D721Med (cell line): Measurements from ENCODE around the gene KRTAP20-1.

ENCODE experiments used
- DNase-seq: peaks from one replicate; pipeline ENCODE4 v3.0.0; 2011; ENCODE audit warnings: low spot score; ENCODE audit not compliant: insufficient read length
- FAIRE-seq: peaks from 2 replicates; lab custom pipeline; 2011; peaks lifted over from hg19 to GRCh38; lab: Jason Lieb, UNC
- TF ChIP-seq, protein P1 (sequence below): IDR thresholded peaks from 2 replicates; pipeline ENCODE4 v1.5.1; 2012; ENCODE audit warnings: mild to moderate bottlenecking, control low read depth; ENCODE audit not compliant: insufficient read depth; ENCODE audit errors: missing control alignments

The KRTAP20-1 gene

GRCh38 chr21:30592140-30592539, 24.1 kb upstream of the KRTAP20-1 start, which contains the start of gene KRTAP6-3:
Gene KRTAP6-3, plus strand, starts transcription at chr21:30592440. Its CDS starts 6 bp downstream, at chr21:30592446.
- TF ChIP-seq, protein P1, sequence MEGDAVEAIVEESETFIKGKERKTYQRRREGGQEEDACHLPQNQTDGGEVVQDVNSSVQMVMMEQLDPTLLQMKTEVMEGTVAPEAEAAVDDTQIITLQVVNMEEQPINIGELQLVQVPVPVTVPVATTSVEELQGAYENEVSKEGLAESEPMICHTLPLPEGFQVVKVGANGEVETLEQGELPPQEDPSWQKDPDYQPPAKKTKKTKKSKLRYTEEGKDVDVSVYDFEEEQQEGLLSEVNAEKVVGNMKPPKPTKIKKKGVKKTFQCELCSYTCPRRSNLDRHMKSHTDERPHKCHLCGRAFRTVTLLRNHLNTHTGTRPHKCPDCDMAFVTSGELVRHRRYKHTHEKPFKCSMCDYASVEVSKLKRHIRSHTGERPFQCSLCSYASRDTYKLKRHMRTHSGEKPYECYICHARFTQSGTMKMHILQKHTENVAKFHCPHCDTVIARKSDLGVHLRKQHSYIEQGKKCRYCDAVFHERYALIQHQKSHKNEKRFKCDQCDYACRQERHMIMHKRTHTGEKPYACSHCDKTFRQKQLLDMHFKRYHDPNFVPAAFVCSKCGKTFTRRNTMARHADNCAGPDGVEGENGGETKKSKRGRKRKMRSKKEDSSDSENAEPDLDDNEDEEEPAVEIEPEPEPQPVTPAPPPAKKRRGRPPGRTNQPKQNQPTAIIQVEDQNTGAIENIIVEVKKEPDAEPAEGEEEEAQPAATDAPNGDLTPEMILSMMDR, result no peak
- no peak for DNase-seq
- no peak for FAIRE-seq

DNA sequence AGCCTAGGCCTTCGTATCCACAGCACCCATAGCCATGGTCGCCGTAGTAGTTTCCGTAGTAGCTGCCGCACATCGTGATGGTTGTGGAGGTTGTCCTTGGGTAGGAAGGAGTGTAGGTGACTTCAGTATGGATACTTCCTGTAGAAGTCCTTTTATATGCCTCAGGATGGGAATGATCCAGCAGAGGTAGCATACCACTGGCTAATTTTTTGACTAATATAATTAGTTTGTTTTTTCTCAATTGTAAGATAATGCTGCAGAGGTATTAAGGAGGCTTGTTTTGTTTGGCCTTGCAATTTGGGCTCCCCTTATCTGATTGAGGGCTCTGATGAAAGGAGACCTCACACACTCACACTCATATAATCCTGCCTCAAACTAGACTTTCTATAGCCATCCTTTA, 17.4 kb upstream of the KRTAP20-1 start, which contains the start of gene KRTAP6-2:
Gene KRTAP6-2 (minus strand): TSS at position 101 of the 400 bp plus-strand sequence. CDS start 28 bp downstream, at position 73.
- no peak for FAIRE-seq

GRCh38 chr21:30600787-30601186, 15.4 kb upstream of the KRTAP20-1 start, which contains the start of gene KRTAP22-1:
Gene KRTAP22-1, plus strand, starts transcription at chr21:30601087.
- DNase-seq (no peak), FAIRE-seq (no peak)
- TF ChIP-seq, protein P1, result no peak

More for the DNA sequence above, 17.4 kb upstream of the KRTAP20-1 start, which contains the start of gene KRTAP6-2:
- TF ChIP-seq, protein P1, result no peak
- no peak for DNase-seq

DNA sequence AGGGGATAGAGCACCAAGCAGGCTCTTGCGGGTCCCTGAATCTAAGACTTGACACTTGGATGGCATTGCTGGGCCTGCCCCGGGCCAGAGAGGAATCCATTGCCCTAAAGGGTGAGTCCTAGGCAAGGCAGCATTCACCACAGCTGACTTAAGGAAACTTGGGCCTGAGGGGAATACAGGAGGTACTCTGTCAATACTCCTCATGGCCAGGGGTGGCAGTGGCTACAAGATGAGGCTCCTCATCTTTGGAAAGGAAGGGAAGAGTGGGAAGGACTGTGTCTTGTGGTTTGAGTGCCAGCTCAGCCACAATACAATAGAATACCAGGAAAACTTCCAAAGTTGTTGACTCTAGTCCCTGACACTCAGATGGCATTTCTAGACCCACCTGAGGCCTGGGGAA, 10.3 kb upstream of the KRTAP20-1 start:
- TF ChIP-seq, protein P1, result no peak
- no peak for FAIRE-seq

DNA sequence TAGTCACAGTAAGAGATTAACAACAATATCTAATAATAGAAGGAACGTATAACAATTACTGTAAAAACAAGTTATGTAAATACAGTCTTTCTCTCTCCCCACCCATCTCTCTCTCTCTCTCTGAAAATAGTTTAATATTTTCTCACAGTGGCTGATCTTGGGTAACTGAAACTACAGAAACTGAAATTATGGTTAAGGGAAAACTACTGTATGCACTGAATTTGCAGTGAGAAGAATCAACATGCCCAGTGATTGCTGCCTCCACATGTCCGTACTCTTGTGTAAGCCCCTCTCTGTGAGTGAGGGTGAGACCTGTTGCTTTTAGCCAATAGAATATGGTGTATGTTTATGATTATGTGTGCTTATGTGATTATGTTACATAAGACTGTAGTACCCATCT, 4.1 kb upstream of the KRTAP20-1 start:
- TF ChIP-seq, protein P1, result no peak
- FAIRE-seq (no peak), DNase-seq (no peak)

More for the DNA sequence above, 10.3 kb upstream of the KRTAP20-1 start:
- DNase-seq, result no peak

- FAIRE-seq, result no peak
- TF ChIP-seq, protein P1, result no peak
- no peak for DNase-seq
Measured at GRCh38 chr21:30613836-30614235, 2.4 kb upstream of the KRTAP20-1 start, which contains the start of gene KRTAP6-1. Gene KRTAP6-1, minus strand, starts transcription at chr21:30613930. Its CDS starts 26 bp downstream, at chr21:30613904.

DNA sequence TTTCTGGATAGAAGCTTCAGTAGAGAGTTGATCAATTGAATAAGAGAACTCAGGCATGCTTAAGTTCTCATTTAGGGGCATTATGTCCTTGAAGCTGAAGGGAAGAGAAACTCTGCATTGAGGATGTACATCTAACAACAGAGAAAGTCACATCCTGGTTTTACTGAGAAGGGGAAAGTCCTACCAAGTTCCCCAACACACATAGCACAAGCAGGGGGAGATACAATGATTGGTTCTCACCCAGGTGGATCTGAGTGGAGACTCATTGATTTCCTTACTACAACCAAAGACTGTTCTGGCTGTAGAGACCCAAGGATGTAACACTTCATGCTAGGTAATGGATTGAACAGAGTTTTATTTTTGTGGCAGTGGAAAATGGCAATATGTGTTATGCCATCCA, 1.0 kb upstream of the KRTAP20-1 start:
- TF ChIP-seq, protein P1, result no peak
- DNase-seq, result no peak
- FAIRE-seq, result no peak
